ENCODE data around the gene PPHLN1. TPM values are rescaled to one million over a fixed set of nuclear protein-coding genes. Genes with fewer than 3 reads are reported as not detected.

The PPHLN1 gene
- total RNA-seq (2014; rRNA removed; shearing (Covaris generic)) = 66.2 and 82.1 TPM in 2 replicates

DNA sequence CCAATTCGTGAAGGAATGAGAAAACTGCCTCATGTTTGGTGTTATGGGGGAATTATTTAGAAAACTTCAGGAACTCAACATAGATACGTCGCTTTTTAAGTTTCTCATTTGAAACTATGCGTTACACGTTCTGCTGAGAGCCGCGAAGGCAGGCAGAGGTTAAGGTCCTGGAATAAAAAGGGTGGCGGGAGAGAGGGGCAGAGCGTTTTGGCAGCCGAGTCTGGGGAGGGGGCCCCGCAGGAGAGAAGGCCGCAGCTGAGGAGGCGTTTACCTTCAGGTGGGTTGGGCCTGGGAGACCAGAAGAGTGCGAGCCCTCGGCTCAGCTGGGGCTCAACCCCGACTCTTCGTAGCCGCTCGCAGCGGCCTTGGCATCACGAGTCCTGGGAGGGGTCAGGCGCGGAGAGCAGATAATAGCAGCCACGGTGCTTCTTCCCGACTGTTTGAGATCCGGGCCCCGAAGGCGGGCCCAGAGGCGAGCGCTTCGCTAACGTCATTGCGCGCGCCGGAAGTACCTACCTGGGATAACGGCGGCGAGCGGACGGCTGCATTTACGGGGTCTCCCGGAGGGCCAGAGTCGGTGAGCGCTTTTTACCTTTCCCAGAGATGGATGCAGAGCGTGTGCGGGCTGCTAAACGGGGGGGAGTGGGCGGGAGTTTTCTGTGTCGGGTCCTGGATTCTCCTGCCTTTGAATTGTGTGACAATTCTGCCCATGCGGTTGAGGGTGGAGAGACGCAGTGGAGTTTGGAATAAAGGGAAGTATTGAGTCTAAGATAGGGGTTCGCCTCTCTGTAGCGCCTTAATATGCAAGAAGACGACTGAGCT is at the start of gene PPHLN1, which contains the start of gene ZCRB1:
Gene PPHLN1, plus strand, starts transcription at position 515 of the 822 bp plus-strand sequence. CDS start 9,736 bp downstream, outside the sequence.
Gene ZCRB1, minus strand, starts transcription at position 442 of the 822 bp plus-strand sequence. CDS start 1,992 bp downstream, outside the sequence.
- Histone ChIP-seq H3K4me3 (ENCODE audit: insufficient read depth, low read depth, low read length) (peak within 1 kb of the TSS; percentile 77), H3K27me3 (ENCODE audit: control insufficient read depth, insufficient read depth, low read length) (no peaks in the 10 kb centered on the region), H3K36me3 (replicated peaks; ENCODE audit: control insufficient read depth, insufficient read depth, low read length) (no peaks in the 10 kb centered on the region; the same call in 1 of the 2 replicates)
- DNase-seq = peak; percentile 90

DNA sequence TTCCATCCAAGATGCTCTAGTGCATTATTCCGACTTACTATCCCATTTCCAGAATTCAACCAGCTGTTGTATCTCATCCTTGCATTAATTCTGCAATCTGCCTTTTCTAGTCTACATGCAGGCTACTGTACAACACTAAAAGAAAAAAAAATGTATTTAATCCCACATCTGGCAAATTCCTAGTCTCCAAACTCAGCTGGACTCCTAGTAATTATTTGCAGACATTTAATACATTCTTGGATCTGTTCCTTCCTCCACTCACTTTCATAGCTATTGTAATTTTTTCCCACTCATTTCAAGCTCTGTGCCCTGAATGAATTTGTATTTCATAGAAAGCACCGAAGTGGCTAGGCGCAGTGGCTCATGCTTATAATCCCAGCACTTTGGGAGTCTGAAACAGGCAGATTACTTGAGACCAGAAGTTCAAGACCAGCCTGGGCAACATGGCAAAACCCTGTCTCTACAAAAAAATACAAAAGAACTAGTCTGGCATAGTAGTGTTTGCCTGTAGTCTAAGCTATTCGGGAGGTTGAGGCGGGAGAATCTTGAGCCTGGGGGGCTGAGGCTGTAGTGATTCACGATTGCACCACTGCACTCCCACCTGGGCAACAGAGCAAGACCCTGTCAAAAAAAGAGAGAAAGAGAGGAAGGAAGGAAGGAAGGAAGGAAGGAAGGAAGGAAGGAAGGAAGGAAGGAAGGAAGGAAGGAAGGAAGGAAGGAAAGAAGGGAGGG is 48.4 kb upstream of the PPHLN1 start:
- no peak for DNase-seq
- Histone ChIP-seq H3K36me3 (replicated peaks; ENCODE audit: control insufficient read depth, insufficient read depth, low read length) (no peaks in the 10 kb centered on the region), H3K4me3 (ENCODE audit: insufficient read depth, low read depth, low read length) (no peak overlapping the region), H3K27me3 (ENCODE audit: control insufficient read depth, insufficient read depth, low read length) (no peaks in the 10 kb centered on the region)

GRCh38 chr12:42278128-42278510 is 47.8 kb upstream of the PPHLN1 start:
- Histone ChIP-seq H3K4me3 (ENCODE audit: insufficient read depth, low read depth, low read length) (no peak overlapping the region), H3K27me3 (ENCODE audit: control insufficient read depth, insufficient read depth, low read length) (no peaks in the 10 kb centered on the region), H3K36me3 (replicated peaks; ENCODE audit: control insufficient read depth, insufficient read depth, low read length) (no peaks in the 10 kb centered on the region)
- no peak for DNase-seq

DNA sequence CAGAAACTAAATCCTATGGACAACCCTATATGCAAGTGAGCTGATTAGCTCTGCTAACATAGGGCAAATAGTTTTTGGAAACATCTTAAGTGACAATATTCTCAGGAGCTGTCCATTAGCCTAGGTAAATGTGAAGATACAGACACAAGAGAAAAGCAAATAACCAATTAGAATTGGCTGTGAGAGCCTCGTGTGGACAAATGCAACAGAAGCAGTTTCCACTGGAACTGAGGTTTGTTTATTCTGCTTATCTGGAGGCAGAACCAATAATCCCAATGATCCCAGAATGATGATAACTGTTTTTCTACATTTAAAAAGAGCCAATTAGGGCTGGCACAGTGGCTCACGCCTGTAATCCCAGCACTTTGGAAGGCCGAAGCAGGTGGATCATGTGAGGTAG is 44.7 kb upstream of the PPHLN1 start:
- H3K4me3 ChIP-seq (ENCODE audit: insufficient read depth, low read depth, low read length) = no peak overlapping the region
- DNase-seq = no peak
- H3K36me3 ChIP-seq (replicated peaks; ENCODE audit: control insufficient read depth, insufficient read depth, low read length) = no peaks in the 10 kb centered on the region
- no peaks in the 10 kb centered on the region for H3K27me3 ChIP-seq (ENCODE audit: control insufficient read depth, insufficient read depth, low read length)

DNA sequence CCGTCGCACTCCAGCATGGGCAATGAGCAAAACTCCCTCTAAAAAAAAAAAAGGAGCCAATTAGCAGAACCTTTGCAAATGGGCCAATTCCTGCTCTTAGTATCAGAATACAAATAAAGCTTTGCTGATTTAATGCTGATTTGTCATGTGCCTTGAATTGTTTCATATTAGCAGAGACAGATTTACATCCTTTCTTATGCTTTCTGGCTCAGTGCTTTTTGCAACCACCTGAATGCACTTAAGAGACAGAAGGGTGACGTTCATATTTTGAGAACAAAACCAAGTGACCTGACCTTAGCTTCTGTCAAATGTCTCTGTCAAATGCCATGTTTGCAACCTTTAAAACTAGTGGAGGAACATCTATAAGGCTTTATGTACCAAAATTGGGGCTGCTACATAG is 44.1 kb upstream of the PPHLN1 start:
- no peak for DNase-seq
- no peaks in the 10 kb centered on the region for H3K27me3 ChIP-seq (ENCODE audit: control insufficient read depth, insufficient read depth, low read length)
- H3K36me3 ChIP-seq (replicated peaks; ENCODE audit: control insufficient read depth, insufficient read depth, low read length) = no peaks in the 10 kb centered on the region
- H3K4me3 ChIP-seq (ENCODE audit: insufficient read depth, low read depth, low read length) = no peak overlapping the region

GRCh38 chr12:42282294-42282693 is 43.7 kb upstream of the PPHLN1 start:
- no peak for DNase-seq
- Histone ChIP-seq H3K36me3 (replicated peaks; ENCODE audit: control insufficient read depth, insufficient read depth, low read length) (no peaks in the 10 kb centered on the region), H3K4me3 (ENCODE audit: insufficient read depth, low read depth, low read length) (no peak overlapping the region), H3K27me3 (ENCODE audit: control insufficient read depth, insufficient read depth, low read length) (no peaks in the 10 kb centered on the region)

DNA sequence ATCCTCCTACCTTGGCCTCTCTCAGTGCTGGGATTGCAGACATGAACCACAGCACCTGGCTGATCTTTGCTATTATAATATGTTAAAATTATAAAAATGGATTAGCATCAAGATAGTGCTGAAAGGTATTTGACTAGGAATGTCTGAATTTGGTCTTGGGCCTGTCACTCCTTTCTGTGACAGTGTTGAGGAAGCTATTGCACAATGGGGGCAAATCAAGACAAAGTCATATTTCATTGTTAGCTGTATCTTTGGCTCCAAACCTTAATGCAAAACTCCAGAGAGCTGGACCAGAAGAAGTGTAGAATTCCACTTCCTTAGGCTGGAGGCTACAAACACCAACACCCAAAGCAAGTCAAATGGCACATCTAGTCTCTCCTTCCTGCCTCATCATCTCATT is 42.2 kb upstream of the PPHLN1 start:
- no peaks in the 10 kb centered on the region for H3K36me3 ChIP-seq (replicated peaks; ENCODE audit: control insufficient read depth, insufficient read depth, low read length)
- H3K4me3 ChIP-seq (ENCODE audit: insufficient read depth, low read depth, low read length) = no peak overlapping the region
- DNase-seq = no peak
- no peaks in the 10 kb centered on the region for H3K27me3 ChIP-seq (ENCODE audit: control insufficient read depth, insufficient read depth, low read length)

GRCh38 chr12:42284157-42284556 is 41.8 kb upstream of the PPHLN1 start:
- no peak overlapping the region for H3K4me3 ChIP-seq (ENCODE audit: insufficient read depth, low read depth, low read length)
- DNase-seq = no peak
- H3K36me3 ChIP-seq (replicated peaks; ENCODE audit: control insufficient read depth, insufficient read depth, low read length) = no peaks in the 10 kb centered on the region
- H3K27me3 ChIP-seq (ENCODE audit: control insufficient read depth, insufficient read depth, low read length) = no peaks in the 10 kb centered on the region

- no peak overlapping the region for H3K4me3 ChIP-seq (ENCODE audit: insufficient read depth, low read depth, low read length)
- DNase-seq = no peak
- H3K27me3 ChIP-seq (ENCODE audit: control insufficient read depth, insufficient read depth, low read length) = no peaks in the 10 kb centered on the region
- no peaks in the 10 kb centered on the region for H3K36me3 ChIP-seq (replicated peaks; ENCODE audit: control insufficient read depth, insufficient read depth, low read length)
Measured at GRCh38 chr12:42284876-42285275, 41.1 kb upstream of the PPHLN1 start.

GRCh38 chr12:42285431-42285830 is 40.5 kb upstream of the PPHLN1 start:
- DNase-seq = no peak
- no peaks in the 10 kb centered on the region for H3K36me3 ChIP-seq (replicated peaks; ENCODE audit: control insufficient read depth, insufficient read depth, low read length)
- H3K27me3 ChIP-seq (ENCODE audit: control insufficient read depth, insufficient read depth, low read length) = no peaks in the 10 kb centered on the region
- H3K4me3 ChIP-seq (ENCODE audit: insufficient read depth, low read depth, low read length) = no peak overlapping the region

GRCh38 chr12:42286741-42287140 is 39.2 kb upstream of the PPHLN1 start:
- H3K36me3 ChIP-seq (replicated peaks; ENCODE audit: control insufficient read depth, insufficient read depth, low read length) = no peaks in the 10 kb centered on the region
- no peaks in the 10 kb centered on the region for H3K27me3 ChIP-seq (ENCODE audit: control insufficient read depth, insufficient read depth, low read length)
- DNase-seq = no peak
- no peak overlapping the region for H3K4me3 ChIP-seq (ENCODE audit: insufficient read depth, low read depth, low read length)

GRCh38 chr12:42288544-42288943 is 37.4 kb upstream of the PPHLN1 start:
- no peak overlapping the region for H3K4me3 ChIP-seq (ENCODE audit: insufficient read depth, low read depth, low read length)
- H3K27me3 ChIP-seq (ENCODE audit: control insufficient read depth, insufficient read depth, low read length) = no peaks in the 10 kb centered on the region
- DNase-seq = no peak
- H3K36me3 ChIP-seq (replicated peaks; ENCODE audit: control insufficient read depth, insufficient read depth, low read length) = no peaks in the 10 kb centered on the region

DNA sequence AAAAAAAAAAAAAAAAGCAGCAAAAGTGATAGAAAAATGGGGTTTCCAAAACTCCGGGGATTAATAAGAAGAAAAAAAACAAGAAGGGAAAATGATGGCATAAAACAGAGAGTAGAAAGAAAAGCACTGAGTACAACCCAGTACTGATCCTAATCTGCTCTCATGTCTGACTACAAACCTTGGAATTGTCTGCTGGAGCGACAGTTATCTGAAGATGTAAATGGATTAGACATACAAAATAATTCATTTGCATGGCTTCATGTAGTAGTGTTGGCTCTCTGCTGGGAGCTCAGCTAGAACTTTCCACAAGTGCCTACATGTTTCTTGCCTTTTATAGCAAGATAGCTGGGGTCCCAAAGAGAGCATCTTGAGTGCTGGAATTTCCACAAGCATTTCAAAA is 34.3 kb upstream of the PPHLN1 start:
- H3K36me3 ChIP-seq (replicated peaks; ENCODE audit: control insufficient read depth, insufficient read depth, low read length) = no peaks in the 10 kb centered on the region
- DNase-seq = no peak
- H3K27me3 ChIP-seq (ENCODE audit: control insufficient read depth, insufficient read depth, low read length) = no peaks in the 10 kb centered on the region
- H3K4me3 ChIP-seq (ENCODE audit: insufficient read depth, low read depth, low read length) = no peak overlapping the region

DNA sequence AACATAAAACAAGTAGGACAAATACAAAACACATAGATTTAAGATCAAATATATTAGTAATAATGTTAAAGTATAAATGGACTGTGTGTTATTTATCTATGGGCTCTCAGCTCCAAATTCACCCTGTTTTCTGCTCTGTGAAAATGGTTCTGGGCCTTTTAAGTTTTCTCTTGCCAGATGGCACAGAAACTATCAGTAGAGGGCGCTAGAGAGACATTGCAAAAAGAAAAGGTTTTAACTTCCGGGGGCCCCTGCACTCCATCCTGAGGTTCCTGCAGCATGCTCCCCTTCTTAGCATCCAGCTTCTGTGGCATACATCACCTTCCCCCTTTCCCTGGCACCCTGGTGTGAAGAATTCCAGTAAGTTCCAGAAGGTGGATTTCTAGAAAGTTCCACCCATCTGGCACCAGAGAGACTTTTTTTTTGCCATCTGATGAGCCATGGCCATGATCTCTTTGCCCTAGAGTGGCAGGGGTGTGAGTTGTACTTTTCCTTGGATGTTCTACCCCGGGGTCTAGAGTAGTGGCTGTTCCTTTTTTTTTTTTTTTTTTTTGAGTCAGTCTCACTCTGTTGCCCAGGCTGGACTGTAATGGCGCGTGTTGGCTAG is 29.4 kb upstream of the PPHLN1 start:
- no peaks in the 10 kb centered on the region for H3K27me3 ChIP-seq (ENCODE audit: control insufficient read depth, insufficient read depth, low read length)
- DNase-seq = peak; percentile 40
- H3K4me3 ChIP-seq (ENCODE audit: insufficient read depth, low read depth, low read length) = no peak overlapping the region
- H3K36me3 ChIP-seq (replicated peaks; ENCODE audit: control insufficient read depth, insufficient read depth, low read length) = no peaks in the 10 kb centered on the region

GRCh38 chr12:42298887-42299286 is 27.1 kb upstream of the PPHLN1 start:
- Histone ChIP-seq H3K4me3 (ENCODE audit: insufficient read depth, low read depth, low read length) (no peak overlapping the region), H3K27me3 (ENCODE audit: control insufficient read depth, insufficient read depth, low read length) (no peaks in the 10 kb centered on the region), H3K36me3 (replicated peaks; ENCODE audit: control insufficient read depth, insufficient read depth, low read length) (no peaks in the 10 kb centered on the region)
- no peak for DNase-seq

Measured in H7 (cell line).